GM12874 (cell line): ENCODE results near the gene CACNA2D1.

ENCODE experiments used
- TF ChIP-seq, protein P1 (sequence below): IDR thresholded peaks from 2 replicates; pipeline ENCODE4 v1.5.1; 2011; ENCODE audit warnings: low read depth, mild to moderate bottlenecking, control low read depth, low read length, moderate library complexity; ENCODE audit not compliant: insufficient read depth

Gene CACNA2D1

DNA sequence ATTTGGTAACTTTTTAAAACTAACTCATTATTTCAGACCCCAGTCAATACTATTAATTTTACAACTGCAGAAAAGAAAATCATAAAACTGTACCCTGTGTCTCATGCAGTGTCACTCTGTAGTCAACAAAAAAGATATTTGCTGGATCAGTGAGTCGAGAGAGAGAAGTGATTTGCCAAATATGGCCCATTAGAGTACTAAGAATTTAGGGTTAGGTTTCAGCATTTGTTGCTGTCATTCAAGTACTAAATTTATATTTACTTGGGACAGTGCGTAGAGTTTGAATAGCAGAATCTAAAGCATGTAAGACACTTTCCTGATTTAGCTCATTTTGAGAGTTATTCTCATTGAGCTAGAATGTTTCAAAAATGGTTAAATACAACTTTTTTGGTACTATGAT lies 38.9 kb downstream of the CACNA2D1 start:
- TF ChIP-seq, protein P1, sequence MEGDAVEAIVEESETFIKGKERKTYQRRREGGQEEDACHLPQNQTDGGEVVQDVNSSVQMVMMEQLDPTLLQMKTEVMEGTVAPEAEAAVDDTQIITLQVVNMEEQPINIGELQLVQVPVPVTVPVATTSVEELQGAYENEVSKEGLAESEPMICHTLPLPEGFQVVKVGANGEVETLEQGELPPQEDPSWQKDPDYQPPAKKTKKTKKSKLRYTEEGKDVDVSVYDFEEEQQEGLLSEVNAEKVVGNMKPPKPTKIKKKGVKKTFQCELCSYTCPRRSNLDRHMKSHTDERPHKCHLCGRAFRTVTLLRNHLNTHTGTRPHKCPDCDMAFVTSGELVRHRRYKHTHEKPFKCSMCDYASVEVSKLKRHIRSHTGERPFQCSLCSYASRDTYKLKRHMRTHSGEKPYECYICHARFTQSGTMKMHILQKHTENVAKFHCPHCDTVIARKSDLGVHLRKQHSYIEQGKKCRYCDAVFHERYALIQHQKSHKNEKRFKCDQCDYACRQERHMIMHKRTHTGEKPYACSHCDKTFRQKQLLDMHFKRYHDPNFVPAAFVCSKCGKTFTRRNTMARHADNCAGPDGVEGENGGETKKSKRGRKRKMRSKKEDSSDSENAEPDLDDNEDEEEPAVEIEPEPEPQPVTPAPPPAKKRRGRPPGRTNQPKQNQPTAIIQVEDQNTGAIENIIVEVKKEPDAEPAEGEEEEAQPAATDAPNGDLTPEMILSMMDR = no peak

DNA sequence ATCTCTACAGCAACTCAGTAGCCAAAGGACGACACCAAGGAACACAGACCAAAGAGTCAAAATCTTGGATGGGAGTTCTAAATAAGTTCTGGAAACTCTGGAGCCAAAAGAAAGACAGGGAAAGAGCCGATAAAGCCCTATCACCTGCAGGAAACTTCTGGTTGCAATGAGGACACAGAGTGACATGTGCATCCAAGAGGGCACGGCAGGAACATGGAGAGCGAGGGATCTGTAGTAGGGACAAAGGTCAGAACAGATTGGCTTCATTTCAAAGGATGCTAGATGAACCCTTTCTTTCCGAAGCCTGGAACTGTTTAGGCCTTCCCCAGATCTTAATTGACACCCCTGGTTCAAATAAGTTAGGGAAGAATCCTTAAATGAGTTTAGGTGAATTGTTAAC lies 39.5 kb downstream of the CACNA2D1 start:
- TF ChIP-seq, protein P1 = no peak

DNA sequence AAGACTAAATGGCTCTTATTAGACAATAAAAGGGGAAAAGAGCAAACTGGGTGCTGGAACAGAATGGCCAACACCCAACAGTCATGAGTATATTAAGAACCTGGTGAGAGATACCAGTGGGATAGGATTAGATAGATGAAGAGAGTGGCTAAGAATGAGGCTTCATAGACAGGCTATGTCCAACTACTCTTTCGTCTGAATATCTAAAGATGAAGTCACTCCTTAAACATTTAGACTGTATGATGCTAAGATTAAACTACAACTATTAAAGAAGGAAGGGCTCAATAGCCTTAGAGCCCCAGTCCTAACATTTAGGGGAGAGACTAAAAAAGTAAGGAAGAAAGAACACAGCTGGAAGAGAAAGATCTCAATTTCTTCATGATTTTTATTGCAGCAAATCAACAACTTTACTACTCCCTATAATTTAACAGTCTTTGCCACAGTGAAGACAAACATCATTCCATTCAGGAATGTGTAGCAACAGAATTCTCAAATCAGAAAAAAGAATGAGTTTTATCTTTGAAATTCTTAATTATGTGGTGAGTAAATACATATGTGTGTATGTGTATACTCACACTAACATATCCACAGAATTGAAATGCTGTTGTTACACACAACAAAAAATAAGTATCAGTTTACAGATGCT lies 45.6 kb downstream of the CACNA2D1 start:
- TF ChIP-seq, protein P1 = no peak

DNA sequence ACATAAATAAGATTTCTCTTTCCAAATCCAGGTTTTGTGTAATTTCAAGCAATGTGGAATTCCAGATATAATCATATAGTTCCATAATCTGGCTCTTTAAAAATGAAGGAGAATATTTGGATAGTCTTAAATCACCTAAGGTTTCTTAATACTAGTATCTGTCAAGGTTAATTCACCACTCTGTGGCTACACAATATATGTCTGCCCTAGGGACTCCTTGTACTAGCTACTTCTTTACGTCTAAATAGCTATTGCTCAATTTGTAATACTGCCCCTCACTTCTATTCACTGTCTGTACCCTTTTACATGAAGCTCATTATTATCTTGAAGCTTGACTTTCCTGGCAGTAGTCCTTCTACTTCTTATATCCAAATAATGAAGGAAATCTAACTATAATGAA lies 47.2 kb downstream of the CACNA2D1 start:
- TF ChIP-seq, protein P1 = no peak

DNA sequence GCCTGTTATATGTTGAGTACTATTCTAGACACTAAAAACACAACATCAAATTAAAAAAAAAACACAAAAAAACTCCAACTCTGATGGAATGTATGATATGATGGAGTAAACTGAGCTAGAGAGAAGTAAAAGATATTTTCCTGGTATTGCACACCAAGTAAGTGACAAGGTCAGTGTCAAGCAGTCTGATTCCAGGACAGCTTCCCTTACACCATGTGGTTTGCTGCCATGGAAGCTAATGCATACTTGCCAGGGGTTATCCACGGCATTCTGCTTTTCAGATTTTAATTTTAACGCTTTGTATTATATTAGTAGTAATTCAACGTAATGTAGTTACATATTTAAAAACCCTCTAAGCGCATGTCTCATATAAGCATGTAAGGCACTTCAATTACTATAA lies 48.4 kb downstream of the CACNA2D1 start:
- TF ChIP-seq, protein P1 = no peak

DNA sequence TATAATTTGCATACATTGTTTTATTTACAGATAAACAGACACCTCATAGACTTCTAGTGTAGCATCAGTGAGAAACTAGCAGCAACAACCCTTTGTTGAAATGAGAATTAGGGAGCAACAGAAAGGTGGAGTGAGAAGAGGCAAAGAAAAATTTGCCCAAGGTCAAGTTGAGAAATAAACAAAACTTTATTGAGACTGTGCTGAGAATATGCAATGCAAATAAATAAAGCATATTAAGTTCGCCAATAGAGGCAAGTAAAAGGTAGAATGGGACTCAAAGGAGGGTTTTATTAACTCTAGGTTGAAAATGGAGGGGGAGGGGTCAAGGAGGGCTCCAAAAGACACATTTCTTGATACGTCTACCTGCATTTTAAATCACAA lies 49.7 kb downstream of the CACNA2D1 start:
- TF ChIP-seq, protein P1 = no peak

DNA sequence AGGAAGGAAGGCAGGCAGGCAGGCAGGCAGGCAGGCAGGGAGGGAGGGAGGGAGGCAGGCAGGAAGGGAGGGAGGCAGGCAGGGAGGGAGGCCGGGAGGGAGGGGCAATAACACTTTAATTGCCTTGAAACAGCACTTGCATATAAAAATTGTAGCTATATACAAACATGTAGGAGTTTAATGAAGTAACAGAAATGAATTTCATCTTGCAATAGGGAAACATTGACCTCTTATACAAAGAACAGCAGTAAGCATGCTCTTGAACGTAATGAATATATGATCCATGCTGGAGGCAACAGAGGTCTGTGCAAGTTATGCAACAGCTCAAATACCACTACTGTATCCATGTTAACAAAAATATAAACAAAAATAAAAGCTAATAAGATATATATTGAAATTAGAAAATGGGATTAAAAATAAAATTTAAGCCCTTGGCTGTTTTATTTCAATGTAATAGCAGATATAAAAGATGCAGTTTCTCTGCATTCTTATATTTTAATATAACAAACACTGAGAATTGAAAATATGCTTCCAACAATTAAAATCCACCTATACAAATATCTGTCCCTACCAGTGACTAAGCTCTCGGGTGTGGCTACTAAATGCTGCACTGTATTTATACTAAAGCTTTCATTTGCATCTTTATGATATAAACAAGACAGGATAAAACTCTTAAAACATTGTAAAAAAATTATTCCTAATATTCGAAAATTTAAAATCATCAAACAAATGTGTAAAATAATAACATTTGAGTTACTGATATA lies 50.3 kb downstream of the CACNA2D1 start:
- TF ChIP-seq, protein P1 = no peak
